HG02763 (cell line): ENCODE data around the gene TMIGD1.

Source experiments
- ATAC-seq: cut with Tn5 transposase; IDR thresholded peaks from one replicate; pipeline ENCODE4 v1.9.1; 2021; ENCODE audit warnings: mild to moderate bottlenecking, moderate library complexity; ENCODE audit not compliant: unreplicated experiment

Gene TMIGD1

DNA sequence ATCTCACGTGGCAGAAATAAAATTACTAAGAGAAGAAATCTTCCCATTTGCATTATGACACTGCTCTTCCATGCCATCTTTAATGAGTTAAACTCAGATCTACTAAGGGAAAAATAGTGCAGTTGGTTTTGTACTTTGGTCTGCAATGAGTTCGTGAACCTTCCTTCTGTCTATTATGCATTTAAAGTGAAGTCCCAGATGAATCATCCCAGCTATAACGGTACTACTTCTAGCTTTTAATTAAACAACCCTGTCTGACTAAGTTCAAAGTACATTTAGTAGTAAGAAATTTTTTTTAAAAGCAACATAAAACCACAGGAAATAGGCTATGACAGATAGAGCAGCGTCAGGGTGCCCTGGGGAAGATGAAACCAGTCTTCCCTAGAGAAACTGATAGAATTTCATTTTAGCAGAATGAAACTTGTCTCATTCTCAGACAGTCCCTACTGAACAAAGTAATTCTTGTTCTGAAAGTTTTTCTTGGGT is 1.8 kb downstream of the TMIGD1 start:
- ATAC-seq, result no peak

GRCh38 chr17:30326809-30327208 is 7.0 kb downstream of the TMIGD1 start:
- no peak for ATAC-seq

DNA sequence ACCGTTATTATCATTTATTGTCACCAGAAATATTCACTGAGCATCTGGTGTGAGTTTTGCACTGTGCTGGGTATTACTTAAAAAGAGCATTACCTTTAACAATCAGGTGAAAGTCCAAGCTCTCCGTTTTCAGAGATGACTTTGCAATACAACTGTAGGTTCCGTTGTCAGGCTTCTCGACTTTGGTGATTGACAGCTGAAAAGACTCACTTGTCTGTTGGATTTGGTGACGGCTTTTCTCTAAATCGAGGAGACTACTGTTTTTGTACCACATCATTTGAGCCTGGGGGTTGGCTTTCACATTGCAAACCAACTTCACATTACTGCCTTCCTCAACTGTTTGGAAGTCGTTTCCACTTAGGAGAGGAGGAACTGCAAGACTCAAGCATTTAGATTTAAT is 9.1 kb downstream of the TMIGD1 start:
- no peak for ATAC-seq

DNA sequence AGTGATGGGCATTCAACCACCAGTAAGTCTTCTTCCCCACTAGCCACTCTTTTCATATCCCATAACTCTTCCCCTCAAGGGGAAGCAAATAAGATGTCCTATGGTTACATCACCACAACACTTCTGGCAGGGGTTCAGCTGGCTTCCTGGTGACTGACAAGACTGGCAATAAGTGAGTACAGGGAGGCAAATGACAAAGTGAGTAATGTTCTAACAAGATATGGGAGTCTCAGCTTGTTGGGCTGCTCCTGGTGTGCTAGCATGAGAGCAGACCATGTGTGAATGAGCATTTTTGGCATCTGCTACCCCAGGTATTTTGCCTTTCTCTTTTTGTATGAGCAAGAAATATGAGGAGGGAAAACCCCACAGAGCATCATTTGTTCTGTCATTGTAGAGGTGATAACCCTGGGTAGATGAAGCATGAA is 9.9 kb downstream of the TMIGD1 start:
- ATAC-seq, result no peak

GRCh38 chr17:30323262-30323894 is 10.5 kb downstream of the TMIGD1 start:
- ATAC-seq, result no peak

DNA sequence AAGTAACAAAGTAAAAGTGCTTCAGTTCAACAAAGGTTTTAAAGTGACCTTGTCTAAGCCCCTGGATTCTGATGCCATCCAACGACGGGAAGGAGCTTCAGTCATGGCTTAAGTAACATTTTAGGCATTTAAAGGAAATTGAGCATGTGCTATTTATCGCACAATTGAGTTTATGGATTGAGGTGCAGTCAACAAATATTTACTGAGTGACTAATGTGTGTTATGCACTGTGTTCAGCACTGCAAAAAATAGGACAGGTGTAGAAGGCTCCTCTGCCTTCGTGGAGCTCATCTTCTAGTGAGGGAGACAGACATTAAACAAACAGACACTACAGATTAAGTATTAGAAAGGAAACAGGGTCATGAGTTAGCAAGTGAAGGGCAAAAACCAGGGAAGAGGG is 12.5 kb downstream of the TMIGD1 start:
- no peak for ATAC-seq

DNA sequence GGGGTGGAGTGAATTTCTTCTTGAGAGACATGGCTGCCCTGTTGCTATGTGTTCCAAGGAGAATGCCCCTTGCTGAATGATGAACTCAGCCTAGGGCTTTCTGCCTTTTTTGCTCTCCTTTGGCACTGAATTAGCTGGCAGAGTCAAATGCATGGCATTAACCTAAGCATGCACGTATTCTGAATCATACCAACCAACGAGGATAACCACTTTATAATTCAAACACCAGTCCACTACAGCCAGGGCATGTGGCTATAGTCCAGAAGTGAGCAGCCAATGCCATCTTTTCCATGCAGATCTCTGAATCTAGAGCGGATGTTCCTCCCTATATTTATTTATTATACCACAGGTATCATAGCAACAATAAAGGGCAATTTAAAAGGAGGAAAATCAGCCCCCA is 15.7 kb downstream of the TMIGD1 start:
- no peak for ATAC-seq

GRCh38 chr17:30316736-30317135 is 17.1 kb downstream of the TMIGD1 start:
- ATAC-seq, result no peak

GRCh38 chr17:30315106-30315505 is 18.8 kb downstream of the TMIGD1 start:
- ATAC-seq, result no peak

DNA sequence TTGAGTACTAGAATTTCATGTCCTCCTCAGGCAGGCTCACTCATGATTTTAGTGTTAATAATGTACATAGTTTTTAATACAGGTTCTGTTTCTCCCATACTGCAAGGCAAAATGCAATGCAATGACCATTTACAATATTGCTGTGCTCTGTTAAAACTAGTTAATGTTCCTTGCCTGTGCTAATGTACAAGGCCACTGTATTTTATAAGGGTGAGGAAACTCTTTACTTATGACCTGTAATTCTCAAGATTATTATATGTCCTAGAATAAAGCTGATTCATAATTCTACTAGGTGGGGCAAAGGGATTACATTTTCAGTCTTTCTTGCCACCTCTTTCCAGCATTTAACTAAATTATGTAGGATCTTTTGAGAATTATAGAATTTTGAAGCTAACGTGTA is 19.4 kb downstream of the TMIGD1 start:
- no peak for ATAC-seq

DNA sequence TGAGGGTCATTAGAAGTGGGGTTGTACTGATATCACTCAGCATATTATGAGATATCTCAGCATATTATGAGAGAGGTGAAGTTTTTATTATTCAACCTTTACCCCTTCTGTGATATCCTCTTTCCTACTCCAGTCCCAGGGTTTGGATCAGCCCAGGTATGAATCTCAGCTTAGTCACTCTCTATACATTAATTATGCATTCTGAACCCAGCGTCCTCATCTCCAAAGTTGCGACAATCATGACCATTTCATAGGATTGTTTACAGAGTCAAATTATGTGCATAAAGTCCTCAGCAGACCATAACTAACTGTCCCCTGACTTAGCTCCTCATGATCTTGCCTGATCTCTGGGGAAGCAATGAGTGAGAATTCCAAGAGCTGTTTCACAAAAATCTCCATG is 21.6 kb downstream of the TMIGD1 start:
- no peak for ATAC-seq

DNA sequence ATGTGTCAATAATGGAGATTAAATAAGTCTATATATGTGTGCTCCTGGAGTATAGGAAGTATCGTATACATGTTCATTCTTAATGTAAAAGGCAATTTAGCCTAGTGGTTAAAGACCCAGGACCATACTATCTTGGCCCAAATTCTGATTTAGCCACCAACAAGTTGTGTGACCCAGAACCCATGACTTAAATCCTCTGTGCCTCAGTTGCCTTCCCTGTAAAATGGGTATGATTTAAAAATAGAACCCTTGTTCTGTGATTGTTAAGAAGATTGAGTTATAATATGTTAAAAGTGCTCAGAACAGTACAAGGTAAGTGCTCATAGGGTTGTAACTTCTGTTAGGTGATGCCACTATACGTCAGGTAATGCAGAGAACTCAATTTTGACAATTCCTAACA is 23.3 kb downstream of the TMIGD1 start:
- no peak for ATAC-seq

- ATAC-seq, result no peak
Measured at GRCh38 chr17:30309591-30309990, 24.3 kb downstream of the TMIGD1 start.

GRCh38 chr17:30308406-30308805 is 25.5 kb downstream of the TMIGD1 start:
- no peak for ATAC-seq

DNA sequence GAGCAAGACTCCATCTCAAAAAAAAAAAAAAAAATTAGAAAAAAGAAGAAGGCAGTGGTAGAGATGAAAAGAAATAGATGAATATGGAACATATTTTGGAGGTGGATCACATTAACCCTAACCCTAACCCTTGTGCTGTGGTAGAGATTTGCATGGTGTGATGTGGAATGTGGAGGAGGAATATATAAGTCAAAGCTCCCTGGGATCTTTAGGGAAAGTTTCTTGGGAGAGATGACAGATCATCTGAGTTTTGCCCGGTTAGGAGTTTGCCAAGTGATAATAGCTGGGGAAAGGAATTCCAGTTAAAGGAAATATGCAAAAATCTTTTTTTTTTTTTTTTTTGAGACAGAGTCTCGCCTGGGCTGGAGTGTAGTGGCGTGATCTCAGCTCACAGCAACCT is 29.1 kb downstream of the TMIGD1 start:
- ATAC-seq, result no peak

- ATAC-seq, result no peak
Measured at GRCh38 chr17:30302241-30302640, 31.6 kb downstream of the TMIGD1 start.

GRCh38 chr17:30300818-30301217 is 33.0 kb downstream of the TMIGD1 start:
- no peak for ATAC-seq

- ATAC-seq, result no peak
Measured at GRCh38 chr17:30299000-30299399, 34.9 kb downstream of the TMIGD1 start.

GRCh38 chr17:30297715-30298114 is 36.1 kb downstream of the TMIGD1 start:
- ATAC-seq, result no peak

DNA sequence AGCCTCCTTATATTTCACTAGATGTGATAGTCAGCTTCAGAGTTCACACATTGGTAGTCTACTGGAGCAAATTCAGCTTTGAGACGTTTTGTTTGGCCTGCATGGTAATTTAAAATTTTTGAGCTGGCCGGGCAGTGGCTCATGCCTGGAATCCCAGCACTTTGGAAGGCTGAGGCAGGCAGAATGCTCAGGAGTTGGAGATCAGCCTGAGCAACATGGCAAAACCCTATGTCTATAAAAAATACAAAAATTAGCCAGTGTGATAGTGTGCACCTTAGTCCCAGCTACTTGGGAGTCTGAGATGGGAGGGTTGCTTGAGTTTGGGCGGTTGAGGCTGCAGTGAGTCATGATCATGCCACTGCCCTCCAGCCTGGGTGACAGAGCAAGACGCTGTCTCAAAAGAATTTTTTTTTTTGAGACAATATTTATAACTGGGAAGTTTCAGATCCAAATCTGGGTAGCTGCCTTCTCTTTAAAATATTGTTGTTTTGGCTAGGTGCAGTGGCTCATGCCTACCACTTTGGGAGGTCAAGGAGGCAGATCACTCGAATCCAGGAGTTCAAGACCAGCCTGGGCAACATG is 37.3 kb downstream of the TMIGD1 start:
- no peak for ATAC-seq

DNA sequence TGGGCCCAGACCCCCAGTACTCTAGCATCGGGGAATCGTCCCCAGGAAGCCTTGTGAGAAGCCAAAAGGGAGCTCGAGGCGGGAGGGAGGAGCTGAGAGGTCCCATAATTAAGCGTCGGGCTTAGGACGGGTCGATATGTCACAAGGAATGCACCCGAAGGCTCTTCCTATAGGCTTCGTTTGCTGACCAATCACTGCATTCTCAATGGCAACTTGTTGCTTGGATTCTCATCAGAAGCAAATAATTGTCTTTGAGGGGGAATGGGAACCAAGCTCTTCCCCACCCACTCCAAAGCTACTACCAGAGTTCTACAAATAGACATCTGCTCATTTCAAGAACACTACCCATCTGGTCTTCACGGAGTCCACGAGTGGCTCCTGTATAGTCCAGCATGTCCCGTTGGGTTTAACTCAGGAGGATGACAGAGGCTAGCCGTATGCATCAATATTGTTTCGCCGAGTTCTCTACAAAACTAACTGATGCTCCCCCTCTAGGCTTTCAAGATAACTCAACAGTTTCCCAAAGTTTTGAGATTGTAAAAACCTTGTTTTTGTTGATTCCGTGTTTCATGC is 41.5 kb downstream of the TMIGD1 start:
- no peak for ATAC-seq

DNA sequence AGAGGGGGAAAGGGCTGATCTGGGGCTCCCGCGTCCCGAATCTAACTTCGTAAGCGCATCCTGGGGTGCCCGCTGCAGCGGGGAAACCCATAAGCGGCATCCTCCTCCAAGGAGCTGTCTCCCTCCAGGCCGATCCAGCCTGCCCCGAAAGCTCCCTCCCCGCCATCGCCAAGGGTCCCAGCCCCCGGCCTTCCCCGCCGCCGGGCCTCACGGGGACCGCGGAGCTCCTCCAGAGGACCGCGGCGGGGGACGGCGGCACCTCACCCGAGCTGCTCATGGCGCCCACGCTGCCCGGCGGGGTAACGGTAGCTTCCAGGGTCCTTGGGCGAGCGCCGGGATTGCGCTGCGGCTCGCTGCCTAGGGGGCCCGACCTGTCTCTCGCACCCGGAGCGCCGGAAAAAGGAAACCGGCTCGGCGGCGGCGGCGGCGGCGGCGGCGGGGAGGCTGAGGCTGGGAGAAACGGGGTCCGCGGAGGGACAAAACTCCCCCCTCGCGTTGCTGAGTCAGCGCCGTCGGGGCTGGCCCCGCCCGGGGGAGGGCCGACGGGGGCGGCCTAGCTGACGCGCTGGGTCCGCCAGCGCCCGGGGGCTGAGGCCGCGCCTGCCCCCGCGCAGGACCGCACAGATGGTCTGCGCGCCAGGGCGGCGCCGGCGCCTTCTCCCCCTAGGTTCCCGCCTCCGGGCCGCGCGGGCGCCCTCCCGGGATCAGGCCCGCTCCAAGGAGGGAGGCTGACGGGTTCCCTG is 42.1 kb downstream of the TMIGD1 start, which contains the start of gene BLMH:
TSS of gene BLMH (minus strand) at position 402 of the 743 bp plus-strand sequence. CDS start at position 277, 125 bp downstream.
- ATAC-seq, result peak; percentile 69
